Measurements from ENCODE around the gene SUMO1.

Gene SUMO1

DNA sequence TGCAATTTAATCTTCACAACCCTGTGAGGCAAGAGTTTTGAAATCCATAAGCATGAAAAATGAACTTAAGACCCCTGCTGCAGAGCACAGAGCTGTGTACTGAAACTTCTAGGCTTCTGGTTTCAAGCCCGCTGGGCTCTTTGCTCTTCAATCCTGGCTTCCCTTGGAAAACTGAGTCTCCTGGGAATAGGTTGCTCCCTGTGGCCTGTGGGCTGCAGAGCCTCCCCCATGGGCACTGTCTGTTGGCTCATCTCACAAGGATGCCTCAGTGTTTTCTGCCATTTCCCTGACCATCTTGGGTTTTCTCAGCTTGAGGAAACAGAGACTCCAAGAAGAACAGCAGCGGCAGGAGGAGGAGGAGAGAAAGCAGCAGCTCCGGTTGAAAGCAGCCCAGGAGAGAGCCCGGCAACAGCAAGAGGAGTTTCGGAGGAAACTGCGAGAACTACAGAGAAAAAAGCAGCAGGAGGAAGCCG lies 44.5 kb downstream of the SUMO1 start:
- TF ChIP-seq, protein P1, sequence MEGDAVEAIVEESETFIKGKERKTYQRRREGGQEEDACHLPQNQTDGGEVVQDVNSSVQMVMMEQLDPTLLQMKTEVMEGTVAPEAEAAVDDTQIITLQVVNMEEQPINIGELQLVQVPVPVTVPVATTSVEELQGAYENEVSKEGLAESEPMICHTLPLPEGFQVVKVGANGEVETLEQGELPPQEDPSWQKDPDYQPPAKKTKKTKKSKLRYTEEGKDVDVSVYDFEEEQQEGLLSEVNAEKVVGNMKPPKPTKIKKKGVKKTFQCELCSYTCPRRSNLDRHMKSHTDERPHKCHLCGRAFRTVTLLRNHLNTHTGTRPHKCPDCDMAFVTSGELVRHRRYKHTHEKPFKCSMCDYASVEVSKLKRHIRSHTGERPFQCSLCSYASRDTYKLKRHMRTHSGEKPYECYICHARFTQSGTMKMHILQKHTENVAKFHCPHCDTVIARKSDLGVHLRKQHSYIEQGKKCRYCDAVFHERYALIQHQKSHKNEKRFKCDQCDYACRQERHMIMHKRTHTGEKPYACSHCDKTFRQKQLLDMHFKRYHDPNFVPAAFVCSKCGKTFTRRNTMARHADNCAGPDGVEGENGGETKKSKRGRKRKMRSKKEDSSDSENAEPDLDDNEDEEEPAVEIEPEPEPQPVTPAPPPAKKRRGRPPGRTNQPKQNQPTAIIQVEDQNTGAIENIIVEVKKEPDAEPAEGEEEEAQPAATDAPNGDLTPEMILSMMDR (IDR thresholded peaks at IDR 0.05): no peak
- no peak for TF ChIP-seq ZFX (IDR thresholded peaks at IDR 0.05; ENCODE audit: borderline replicate concordance)
- H3K27ac ChIP-seq: no peak overlapping the region

DNA sequence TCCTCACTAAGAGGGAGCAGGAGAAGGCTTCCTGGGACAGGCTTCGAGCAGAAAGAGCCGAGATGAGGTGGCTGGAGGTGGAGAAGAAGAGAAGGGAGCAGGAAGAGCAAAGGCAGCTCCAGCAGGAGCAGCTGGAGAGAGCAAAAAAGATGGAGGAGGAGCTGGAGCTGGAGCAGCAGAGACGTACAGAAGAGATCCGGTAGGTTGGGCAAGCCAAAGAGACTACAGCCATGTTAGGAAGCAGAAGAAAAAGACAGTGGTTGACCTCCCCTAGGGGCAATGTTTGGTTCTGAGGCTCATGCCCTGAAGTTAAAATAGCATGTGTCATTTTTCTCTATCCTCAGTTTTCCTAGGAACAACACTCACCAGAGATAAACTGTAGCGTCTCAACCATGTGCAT lies 45.1 kb downstream of the SUMO1 start:
- no peak overlapping the region for H3K27ac ChIP-seq
- TF ChIP-seq, protein P1 (IDR thresholded peaks at IDR 0.05): no peak
- no peak for TF ChIP-seq ZFX (IDR thresholded peaks at IDR 0.05; ENCODE audit: borderline replicate concordance)

DNA sequence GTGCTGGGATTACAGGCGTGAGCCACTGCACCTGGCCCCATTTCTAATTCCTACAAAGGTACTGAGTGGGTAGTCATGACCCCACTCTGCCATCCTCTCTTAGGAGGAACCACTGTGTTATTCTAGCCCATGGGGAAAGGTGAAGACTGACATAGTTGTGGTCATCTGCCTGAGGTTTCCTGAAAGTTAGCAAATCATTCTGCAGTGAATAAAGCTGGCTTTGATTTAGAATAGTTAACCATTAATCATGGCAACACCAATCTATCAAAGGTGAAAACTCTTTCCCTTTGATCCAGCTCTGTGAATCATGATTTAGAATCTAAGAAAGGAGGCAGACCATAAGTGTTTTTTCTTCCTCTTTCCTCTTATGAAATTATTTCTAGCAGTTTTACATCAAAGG lies 50.8 kb downstream of the SUMO1 start:
- no peak for TF ChIP-seq ZFX (IDR thresholded peaks at IDR 0.05; ENCODE audit: borderline replicate concordance)
- TF ChIP-seq, protein P1 (IDR thresholded peaks at IDR 0.05): no peak
- H3K27ac ChIP-seq: no peak overlapping the region

DNA sequence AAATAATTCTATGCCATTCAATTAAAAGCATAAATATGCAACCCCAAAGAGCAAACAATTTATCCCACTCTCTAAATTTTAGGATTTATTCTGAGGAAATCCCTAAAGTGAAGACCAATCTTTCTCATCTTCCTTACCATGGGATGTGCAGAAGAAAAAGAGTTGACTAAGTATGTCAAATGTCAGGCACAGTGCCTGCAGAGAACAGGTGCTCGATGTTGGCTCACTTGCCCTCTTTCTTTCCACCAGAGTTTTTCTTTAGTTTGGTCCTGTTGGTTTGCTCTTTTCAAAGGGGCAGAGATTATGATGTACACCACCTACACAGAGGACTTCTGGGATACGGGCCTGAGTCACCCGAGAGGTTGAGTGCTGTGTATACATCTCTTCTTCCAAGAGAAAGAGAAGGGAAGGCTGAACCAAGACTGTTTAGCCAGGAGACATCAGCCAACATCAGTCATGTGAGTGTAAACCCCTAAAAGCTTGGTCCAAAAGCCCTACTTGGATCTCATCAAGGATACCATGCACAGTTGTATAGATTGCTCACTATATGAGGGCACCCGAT lies 51.7 kb downstream of the SUMO1 start:
- no peak overlapping the region for H3K27ac ChIP-seq
- no peak for TF ChIP-seq ZFX (IDR thresholded peaks at IDR 0.05; ENCODE audit: borderline replicate concordance)
- TF ChIP-seq, protein P1 (IDR thresholded peaks at IDR 0.05): no peak

DNA sequence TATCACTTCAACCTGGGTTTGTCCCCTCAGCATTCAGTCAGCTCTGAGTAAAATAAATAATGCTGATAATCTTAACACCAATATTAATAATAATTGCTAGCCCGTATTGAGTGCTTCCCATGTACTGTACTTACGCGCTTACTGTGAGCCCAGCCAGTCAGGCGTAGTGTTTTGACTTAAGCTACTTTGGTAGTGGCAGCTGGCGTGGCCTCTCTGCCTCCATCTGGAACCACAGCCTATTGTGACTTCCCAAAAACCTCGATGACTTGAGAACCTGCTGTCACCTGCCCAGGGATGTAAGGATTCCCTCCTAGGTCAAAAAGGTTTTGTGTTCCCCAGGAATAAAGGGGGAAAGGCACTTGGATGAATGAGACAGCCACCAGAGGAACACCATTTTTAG lies 53.2 kb downstream of the SUMO1 start:
- H3K27ac ChIP-seq: no peak overlapping the region
- TF ChIP-seq, protein P1 (IDR thresholded peaks at IDR 0.05): no peak
- TF ChIP-seq ZFX (IDR thresholded peaks at IDR 0.05; ENCODE audit: borderline replicate concordance): no peak

DNA sequence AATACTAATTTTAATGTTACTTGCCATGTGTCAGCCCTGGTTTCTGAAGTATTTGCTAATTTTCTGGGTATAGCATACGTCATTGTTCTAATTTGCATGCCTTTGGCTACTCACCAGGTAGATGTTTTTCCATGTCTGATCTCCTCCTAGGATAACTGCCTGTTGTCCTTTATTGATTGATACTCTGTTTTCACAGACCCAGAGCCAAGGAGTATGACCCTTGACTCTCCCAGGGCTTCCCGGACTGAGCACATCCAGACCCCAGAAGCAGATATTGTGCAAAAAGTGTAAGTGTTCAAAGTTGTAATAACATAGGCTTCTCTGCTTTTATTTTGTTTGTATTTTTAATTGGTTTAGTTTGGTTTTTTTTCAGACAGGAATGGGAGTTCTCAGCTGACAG lies 53.8 kb downstream of the SUMO1 start:
- no peak overlapping the region for H3K27ac ChIP-seq
- TF ChIP-seq, protein P1 (IDR thresholded peaks at IDR 0.05): no peak

DNA sequence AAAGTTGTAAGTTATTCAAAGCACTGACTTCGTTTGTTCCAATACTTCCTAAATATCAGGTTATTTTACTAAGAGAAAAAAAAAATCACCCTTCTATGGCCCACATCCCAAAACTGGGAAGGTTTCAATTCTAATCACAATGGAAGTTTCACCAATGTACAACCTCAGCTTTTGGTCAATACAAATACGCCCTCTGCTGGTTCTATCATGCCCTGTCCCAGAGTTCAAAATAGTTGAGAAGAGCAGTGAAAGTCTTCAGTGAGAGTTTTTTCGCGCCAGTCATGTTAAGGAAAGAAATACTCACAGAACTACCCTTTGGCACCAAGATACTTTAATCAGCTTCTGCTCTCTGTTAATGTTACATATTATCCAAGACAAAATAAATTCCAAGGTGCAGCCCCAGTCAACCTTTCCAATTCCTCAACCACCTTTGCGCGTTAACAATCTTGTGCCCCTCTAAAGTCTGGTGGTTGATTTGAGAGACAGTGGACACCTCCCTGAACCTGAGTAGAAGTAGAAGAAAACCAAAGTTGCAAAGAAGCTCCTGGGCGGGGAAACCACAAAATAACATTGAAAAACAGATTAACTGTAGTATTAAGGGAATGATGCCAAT lies 59.9 kb downstream of the SUMO1 start:
- TF ChIP-seq, protein P1 (IDR thresholded peaks at IDR 0.05): peak; percentile 83
- no peak for TF ChIP-seq ZFX (IDR thresholded peaks at IDR 0.05; ENCODE audit: borderline replicate concordance)
- no peak overlapping the region for H3K27ac ChIP-seq

All from 22Rv1 (cell line).